Ascending aorta (tissue), 2 donors: ENCODE results near the gene MKNK2. TPM values are rescaled to one million over a fixed set of nuclear protein-coding genes. Genes with fewer than 3 reads are reported as not detected.
A peak's percentile ranks its signal among the peaks of the same experiment; 100 is the strongest.

Experiments used
- DNase-seq, 2 donors: peaks; one replicate each; pipeline ENCODE4 v3.0.0-alpha.2; 2019; ENCODE audit warnings: low spot score in 2 of 2
- H3K27ac ChIP-seq, 2 donors: fragments of 200-600 bp; sonication (generic); one replicate each; pipeline ENCODE4 v1.5.1; 2016 to 2017; ENCODE audit warnings: mild to moderate bottlenecking in 1 of 2
- H3K27me3 ChIP-seq: fragments of 200-600 bp; sonication (generic); one replicate; pipeline ENCODE4 v1.5.1; 2017
- H3K36me3 ChIP-seq, 2 donors: fragments of 200-600 bp; sonication (generic); one replicate each; pipeline ENCODE4 v1.5.1; 2016
- H3K4me1 ChIP-seq, 2 donors: fragments of 200-600 bp; sonication (generic); one replicate each; pipeline ENCODE4 v1.5.1; 2016 to 2017; ENCODE audit warnings: mild to moderate bottlenecking in 1 of 2
- H3K4me3 ChIP-seq, 2 donors: fragments of 200-600 bp; sonication (generic); one replicate each; pipeline ENCODE4 v1.5.1; 2016 to 2017; ENCODE audit warnings: mild to moderate bottlenecking in 1 of 2
- H3K9me3 ChIP-seq, 2 donors: fragments of 200-600 bp; sonication (generic); one replicate each; pipeline ENCODE4 v1.5.1; 2016
- intact Hi-C: fragments of 100-400 bp; cut with DNase I; formaldehyde crosslinking; loops from one replicate; pipeline ENCODE4 v1.15.1; 2023
- total RNA-seq: library from RNA; depleted of rRNA; stranded (reverse); fragments of >200 nt; gene quantifications from one replicate; pipeline ENCODE4 v1.1.0, GENCODE V29; 2016
- TF ChIP-seq, protein P1 (sequence below), 3 experiments: fragments of 200-600 bp in 2 of 3; fragments of 450-650 bp in 1 of 3; sonication (generic) in 2 of 3; IDR thresholded peaks; one replicate each; pipeline ENCODE4 v1.5.1; 2016 to 2019; ENCODE audit warnings: antibody characterized with exemption in 3 of 3, mild to moderate bottlenecking in 1 of 3, moderate library complexity in 1 of 3

Gene MKNK2
- total RNA-seq, 1 donor from 2014 or later = 228 TPM

DNA sequence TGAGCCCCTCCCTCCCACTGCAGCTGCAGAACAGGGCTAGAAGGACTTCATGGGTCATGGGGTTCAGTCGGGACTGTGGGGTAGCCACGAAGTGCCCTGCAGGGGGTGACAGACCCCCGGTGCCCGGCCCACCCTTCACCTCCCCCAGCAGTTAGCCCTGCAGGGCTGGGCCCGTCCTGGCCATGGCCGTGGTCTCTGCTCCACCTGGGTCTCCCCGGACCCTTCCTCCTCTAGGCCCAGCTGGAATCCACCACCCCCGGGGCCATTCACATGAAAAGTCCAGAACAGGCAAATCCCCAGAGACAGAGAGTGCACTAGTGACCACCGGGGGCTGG, 17.3 kb downstream of the MKNK2 start:
- intact Hi-C loops = no loop called here
- Histone ChIP-seq H3K4me1 (peaks cover 0 to 16% of the 10 kb centered on the region in 2 donors), H3K4me3 (no peak overlapping the region), H3K27me3 (no peaks in the 10 kb centered on the region), H3K36me3 (peaks cover 6 to 9% of the 10 kb centered on the region in 2 donors), H3K9me3 (peaks cover 4 to 9% of the 10 kb centered on the region in 2 donors), H3K27ac (peak overlapping the region in 1 of 2 donors; percentile 92)
- no peak for DNase-seq
- TF ChIP-seq, protein P1, sequence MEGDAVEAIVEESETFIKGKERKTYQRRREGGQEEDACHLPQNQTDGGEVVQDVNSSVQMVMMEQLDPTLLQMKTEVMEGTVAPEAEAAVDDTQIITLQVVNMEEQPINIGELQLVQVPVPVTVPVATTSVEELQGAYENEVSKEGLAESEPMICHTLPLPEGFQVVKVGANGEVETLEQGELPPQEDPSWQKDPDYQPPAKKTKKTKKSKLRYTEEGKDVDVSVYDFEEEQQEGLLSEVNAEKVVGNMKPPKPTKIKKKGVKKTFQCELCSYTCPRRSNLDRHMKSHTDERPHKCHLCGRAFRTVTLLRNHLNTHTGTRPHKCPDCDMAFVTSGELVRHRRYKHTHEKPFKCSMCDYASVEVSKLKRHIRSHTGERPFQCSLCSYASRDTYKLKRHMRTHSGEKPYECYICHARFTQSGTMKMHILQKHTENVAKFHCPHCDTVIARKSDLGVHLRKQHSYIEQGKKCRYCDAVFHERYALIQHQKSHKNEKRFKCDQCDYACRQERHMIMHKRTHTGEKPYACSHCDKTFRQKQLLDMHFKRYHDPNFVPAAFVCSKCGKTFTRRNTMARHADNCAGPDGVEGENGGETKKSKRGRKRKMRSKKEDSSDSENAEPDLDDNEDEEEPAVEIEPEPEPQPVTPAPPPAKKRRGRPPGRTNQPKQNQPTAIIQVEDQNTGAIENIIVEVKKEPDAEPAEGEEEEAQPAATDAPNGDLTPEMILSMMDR (IDR thresholded peaks at IDR 0.05) = no peak

DNA sequence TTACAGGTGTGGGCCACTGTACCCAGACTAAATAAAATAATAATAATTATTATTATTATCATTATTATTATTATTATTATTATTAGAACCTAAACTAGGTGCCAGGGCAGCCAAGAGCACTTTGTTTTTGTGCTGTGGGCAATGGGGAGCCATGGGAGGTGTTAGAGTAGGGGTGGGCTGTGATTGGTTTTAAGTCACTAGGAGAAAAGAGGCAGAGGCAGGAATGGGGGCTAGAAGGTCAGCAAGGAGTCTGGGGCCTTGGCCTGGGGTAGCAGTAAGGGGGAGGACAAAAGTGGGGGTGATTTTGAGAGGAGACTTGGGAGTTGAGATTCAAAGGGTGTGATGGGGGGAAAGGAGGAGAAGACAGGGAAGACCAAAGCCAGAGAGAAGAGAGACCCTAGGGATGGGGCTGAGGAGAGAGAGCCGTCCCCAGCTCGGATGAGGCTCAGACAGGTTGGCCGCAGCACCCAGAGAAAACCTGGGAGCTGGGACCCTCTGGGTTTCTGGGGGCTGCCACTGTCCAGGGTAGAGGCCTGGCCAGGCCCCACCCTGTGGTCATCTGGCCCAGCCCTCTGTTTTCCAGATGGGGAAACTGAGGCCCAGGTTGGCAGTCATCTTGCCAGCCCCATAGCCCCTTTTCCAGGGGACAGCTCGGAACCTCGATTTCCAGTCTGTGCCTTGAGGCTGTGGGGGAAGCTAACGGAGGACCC, 17.8 kb downstream of the MKNK2 start:
- intact Hi-C loops = no loop called here
- no peaks in the 10 kb centered on the region for H3K27me3 ChIP-seq
- TF ChIP-seq, protein P1 (IDR thresholded peaks at IDR 0.05) = no peak
- peaks cover 1 to 4% of the 10 kb centered on the region in 2 donors for H3K36me3 ChIP-seq
- DNase-seq = no peak
- peaks cover 4 to 9% of the 10 kb centered on the region in 2 donors for H3K9me3 ChIP-seq
- peak overlapping the region in 1 of 2 donors; percentile 14 for H3K4me3 ChIP-seq
- H3K27ac ChIP-seq = peak overlapping the region; percentile 88 to 92
- H3K4me1 ChIP-seq = peaks cover 0 to 16% of the 10 kb centered on the region in 2 donors

DNA sequence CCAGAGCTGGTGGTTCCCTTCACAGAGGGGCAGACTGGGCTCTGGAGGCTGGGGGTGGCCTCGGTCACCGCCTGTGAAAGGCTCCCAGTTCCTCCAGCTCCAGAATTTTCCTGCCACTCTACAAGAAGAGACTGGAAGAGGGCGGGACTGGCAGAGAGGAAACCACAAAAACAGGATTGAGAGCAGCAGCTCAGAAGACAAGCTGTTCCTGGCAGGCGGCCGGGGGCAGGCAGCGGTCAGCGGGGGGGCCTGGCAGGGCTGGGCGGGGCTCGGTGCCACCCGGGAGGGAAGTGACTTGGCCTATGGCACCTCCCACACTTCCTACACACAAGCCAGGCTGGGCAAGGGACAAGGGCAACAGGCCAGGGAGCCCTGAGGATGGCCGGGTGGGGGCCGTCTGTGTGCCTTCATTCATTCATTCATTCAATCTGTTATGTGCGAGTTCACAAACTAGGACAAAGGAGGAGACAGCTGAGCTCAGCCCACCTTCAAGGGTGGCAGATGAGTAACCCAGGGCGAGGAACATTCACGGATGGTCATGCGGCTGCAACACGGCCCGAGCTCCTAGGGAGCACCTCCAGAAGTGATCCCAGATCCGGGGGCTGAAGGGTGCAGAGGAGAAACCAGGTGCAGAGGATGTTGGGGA, 18.6 kb downstream of the MKNK2 start:
- TF ChIP-seq, protein P1 (IDR thresholded peaks at IDR 0.05) = no peak
- peaks cover 4 to 9% of the 10 kb centered on the region in 2 donors for H3K9me3 ChIP-seq
- H3K36me3 ChIP-seq = no peaks in the 10 kb centered on the region
- H3K27ac ChIP-seq = peak overlapping the region; percentile 88 to 92
- peak overlapping the region; percentile 32 to 43 for H3K4me3 ChIP-seq
- peak; percentile 92 to 99 for DNase-seq
- intact Hi-C loops = loop anchor here (1.0 kb wide), 4 partner anchors 10 to 29 kb away; partner anchors contain the start of gene MKNK2
- H3K4me1 ChIP-seq = peaks cover 0 to 16% of the 10 kb centered on the region in 2 donors
- no peaks in the 10 kb centered on the region for H3K27me3 ChIP-seq

DNA sequence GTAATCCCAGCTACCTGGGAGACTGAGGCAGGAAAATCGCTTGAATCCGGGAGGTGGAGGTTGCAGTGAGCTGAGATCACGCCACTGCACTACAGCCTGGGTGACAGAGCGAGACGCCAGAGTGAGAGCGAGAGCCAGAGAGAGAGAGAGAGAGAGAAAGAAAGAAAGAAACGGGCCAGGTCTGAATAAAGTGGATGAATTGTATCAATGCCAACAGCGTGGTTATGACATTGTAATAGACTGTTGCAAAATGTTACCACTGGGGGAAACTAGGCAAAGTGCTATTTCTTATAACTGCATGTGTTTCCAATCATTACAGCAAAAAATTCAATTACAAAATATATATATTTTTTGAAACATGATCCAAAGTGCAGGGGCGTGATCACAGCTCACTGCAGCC, 23.7 kb downstream of the MKNK2 start:
- Histone ChIP-seq H3K27me3 (no peaks in the 10 kb centered on the region), H3K4me1 (peaks cover 0 to 10% of the 10 kb centered on the region in 2 donors), H3K27ac (peak overlapping the region in 1 of 2 donors; percentile 20), H3K4me3 (no peak overlapping the region), H3K36me3 (no peaks in the 10 kb centered on the region), H3K9me3 (peaks cover 0 to 4% of the 10 kb centered on the region in 2 donors)
- TF ChIP-seq, protein P1 (IDR thresholded peaks at IDR 0.05) = no peak
- DNase-seq = peak in 1 of 2 donors; percentile 66
- intact Hi-C loops = no loop called here

DNA sequence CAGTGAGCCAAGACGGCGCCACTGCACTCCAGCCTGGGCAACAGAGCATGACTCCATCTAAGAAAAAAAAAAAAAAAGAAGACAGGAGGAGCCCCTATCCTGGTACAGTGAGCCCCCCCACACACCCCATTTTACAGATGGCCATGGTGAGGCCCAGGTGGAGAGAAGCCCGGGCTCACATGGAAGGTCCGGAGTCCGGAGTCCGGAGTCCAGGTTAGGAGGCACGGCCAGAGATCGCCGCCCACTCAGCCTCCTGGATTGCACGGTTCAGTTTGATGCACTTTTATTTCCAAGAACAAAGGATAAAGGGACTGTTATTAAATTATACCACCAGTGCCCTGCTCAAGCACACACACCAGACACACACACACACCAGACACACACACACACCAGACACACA, 24.3 kb downstream of the MKNK2 start:
- Histone ChIP-seq H3K27me3 (no peaks in the 10 kb centered on the region), H3K27ac (peak overlapping the region in 1 of 2 donors; percentile 20), H3K9me3 (peaks cover 0 to 4% of the 10 kb centered on the region in 2 donors), H3K36me3 (no peaks in the 10 kb centered on the region), H3K4me3 (no peak overlapping the region), H3K4me1 (peaks cover 0 to 5% of the 10 kb centered on the region in 2 donors)
- DNase-seq = no peak
- intact Hi-C loops = no loop called here
- TF ChIP-seq, protein P1 (IDR thresholded peaks at IDR 0.05) = no peak
